H9 (cell line): ENCODE measurements around the gene DMD. TPM values are rescaled to one million over a fixed set of nuclear protein-coding genes. Genes with fewer than 3 reads are reported as not detected.
"Not testable (repeated sequence)": the region's sequence is repeated elsewhere in the genome, so short reads cannot be mapped to it uniquely, and the experiment has no call there.

ENCODE experiments used
- DNase-seq: peaks from one replicate; pipeline ENCODE4 v3.0.0-alpha.2; 2017
- H2AFZ ChIP-seq: one replicate; pipeline ENCODE4 v1.6.1; 2013; ENCODE audit warnings: mild to moderate bottlenecking, low read length, control low read depth, moderate library complexity
- H2AK5ac ChIP-seq: 2 replicates; pipeline ENCODE4 v1.6.1; 2013; ENCODE audit warnings: low read length, control low read depth, mixed read lengths; ENCODE audit not compliant: insufficient read length
- H2BK120ac ChIP-seq: one replicate; pipeline ENCODE4 v1.6.1; 2013; ENCODE audit warnings: low read depth, mild to moderate bottlenecking, low read length, control low read depth, inconsistent platforms; ENCODE audit not compliant: poor library complexity, severe bottlenecking
- H2BK12ac ChIP-seq: 2 replicates; pipeline ENCODE4 v1.6.1; 2013; ENCODE audit warnings: low read length, control low read depth, mixed read lengths, low read depth; ENCODE audit not compliant: insufficient read length
- H2BK15ac ChIP-seq: 2 replicates; pipeline ENCODE4 v1.6.1; 2013; ENCODE audit warnings: low read depth, low read length, control low read depth
- H2BK20ac ChIP-seq: one replicate; pipeline ENCODE4 v1.6.1; 2013; ENCODE audit warnings: low read depth, mild to moderate bottlenecking, low read length, control low read depth, inconsistent platforms; ENCODE audit not compliant: poor library complexity, severe bottlenecking
- H2BK5ac ChIP-seq: 2 replicates; pipeline ENCODE4 v1.6.1; 2013; ENCODE audit warnings: low read length, control low read depth, mixed read lengths; ENCODE audit not compliant: insufficient read length
- H3K14ac ChIP-seq: 2 replicates; pipeline ENCODE4 v1.6.1; 2013; ENCODE audit warnings: low read length, control low read depth; ENCODE audit not compliant: insufficient read depth
- H3K18ac ChIP-seq: 2 replicates; pipeline ENCODE4 v1.6.1; 2013; ENCODE audit warnings: low read depth, mild to moderate bottlenecking, mixed read lengths, low read length, control low read depth; ENCODE audit not compliant: insufficient read length
- H3K23ac ChIP-seq: 2 replicates; pipeline ENCODE4 v1.6.1; 2013; ENCODE audit warnings: low read length, control low read depth, mixed read lengths, low read depth; ENCODE audit not compliant: insufficient read length
- H3K23me2 ChIP-seq: 2 replicates; pipeline ENCODE4 v1.6.1; 2013; ENCODE audit warnings: low read depth, mild to moderate bottlenecking, mixed read lengths, low read length, control low read depth; ENCODE audit not compliant: insufficient read length, poor library complexity, severe bottlenecking
- H3K27ac ChIP-seq: 2 replicates; pipeline ENCODE4 v1.5.1; 2013; ENCODE audit warnings: low read length, control low read depth, mixed read lengths, low read depth; ENCODE audit not compliant: insufficient read length
- H3K27me3 ChIP-seq: 2 replicates; pipeline ENCODE4 v1.6.1; 2013; ENCODE audit warnings: low read length, control low read depth, inconsistent platforms; ENCODE audit not compliant: insufficient read depth
- H3K4ac ChIP-seq: 2 replicates; pipeline ENCODE4 v1.6.1; 2013; ENCODE audit warnings: low read depth, mild to moderate bottlenecking, control low read depth, inconsistent platforms, low read length, moderate library complexity
- H3K4me1 ChIP-seq: 2 replicates; pipeline ENCODE4 v1.6.1; 2013; ENCODE audit warnings: low read length, control low read depth, inconsistent platforms; ENCODE audit not compliant: insufficient read depth
- H3K4me2 ChIP-seq: 2 replicates; pipeline ENCODE4 v1.6.1; 2013; ENCODE audit warnings: low read length, control low read depth, mixed read lengths; ENCODE audit not compliant: insufficient read length, insufficient read depth
- H3K56ac ChIP-seq: 2 replicates; pipeline ENCODE4 v1.6.1; 2013; ENCODE audit warnings: low read depth, mild to moderate bottlenecking, mixed read lengths, low read length, control low read depth; ENCODE audit not compliant: insufficient read length
- H3K79me1 ChIP-seq: 2 replicates; pipeline ENCODE4 v1.6.1; 2013; ENCODE audit warnings: low read depth, mild to moderate bottlenecking, moderate library complexity, low read length, control low read depth, inconsistent platforms; ENCODE audit not compliant: insufficient read depth, poor library complexity, severe bottlenecking
- H3K79me2 ChIP-seq: 2 replicates; pipeline ENCODE4 v1.6.1; 2013; ENCODE audit warnings: low read length, control low read depth, inconsistent platforms; ENCODE audit not compliant: insufficient read depth
- H3K9ac ChIP-seq: 2 replicates; pipeline ENCODE4 v1.6.1; 2013; ENCODE audit warnings: low read length, control low read depth, mixed read lengths; ENCODE audit not compliant: insufficient read length; ENCODE audit errors: extremely low read depth
- H3K9me3 ChIP-seq: one replicate; pipeline ENCODE4 v1.6.1; 2013; ENCODE audit warnings: low read depth, low read length, inconsistent platforms; ENCODE audit not compliant: control insufficient read depth
- H3T11ph ChIP-seq: one replicate; pipeline ENCODE4 v1.6.1; 2013; ENCODE audit warnings: mild to moderate bottlenecking, low read length, control low read depth, inconsistent platforms
- H4K20me1 ChIP-seq: one replicate; pipeline ENCODE4 v1.6.1; 2013; ENCODE audit not compliant: control insufficient read depth, insufficient read length, insufficient read depth
- H4K5ac ChIP-seq: 2 replicates; pipeline ENCODE4 v1.6.1; 2013; ENCODE audit warnings: low read depth, mild to moderate bottlenecking, mixed read lengths, low read length, control low read depth; ENCODE audit not compliant: insufficient read length
- H4K8ac ChIP-seq: replicated peaks from 2 replicates; pipeline ENCODE4 v1.6.1; 2013; ENCODE audit warnings: low read length, control low read depth, mixed read lengths, low read depth; ENCODE audit not compliant: insufficient read length
- H4K91ac ChIP-seq: 2 replicates; pipeline ENCODE4 v1.6.1; 2013; ENCODE audit warnings: low read depth, mild to moderate bottlenecking, moderate library complexity, mixed read lengths, low read length, control low read depth; ENCODE audit not compliant: insufficient read length
- H3K27ac Mint-ChIP-seq, 3 experiments: 2 replicates in 2 of 3; 3 replicates in 1 of 3; pipeline ENCODE4 v1.8.0; 2020 to 2021; ENCODE audit warnings: mixed read lengths in 3 of 3, mild to moderate bottlenecking in 1 of 3, moderate library complexity in 1 of 3
- H3K27me3 Mint-ChIP-seq: 2 replicates; pipeline ENCODE4 v1.8.0; 2021; ENCODE audit warnings: low read depth, mild to moderate bottlenecking, moderate library complexity, mixed read lengths
- H3K36me3 Mint-ChIP-seq, 3 experiments: 2 replicates in 2 of 3; 3 replicates in 1 of 3; pipeline ENCODE4 v1.8.0; 2020 to 2021; ENCODE audit warnings: low read depth in 3 of 3, mixed read lengths in 3 of 3; ENCODE audit not compliant: insufficient read depth in 1 of 3
- H3K4me1 Mint-ChIP-seq, 2 experiments: 2 replicates each; pipeline ENCODE4 v1.8.0; 2020; ENCODE audit warnings: mixed read lengths in 2 of 2
- H3K4me3 Mint-ChIP-seq, 2 experiments: 2 replicates in 1 of 2; 3 replicates in 1 of 2; pipeline ENCODE4 v1.8.0; 2020 to 2021; ENCODE audit warnings: mild to moderate bottlenecking in 2 of 2, mixed read lengths in 2 of 2, moderate library complexity in 1 of 2
- H3K9me3 Mint-ChIP-seq, 2 experiments: 2 replicates in 1 of 2; 3 replicates in 1 of 2; pipeline ENCODE4 v1.8.0; 2020; ENCODE audit warnings: mild to moderate bottlenecking in 2 of 2, mixed read lengths in 2 of 2, moderate library complexity in 1 of 2
- WGBS: extraction: QIAGEN DNeasy Blood & Tissue Kit; methylation state at CpG from one replicate; pipeline ENCODE4 v1.1.7; 2013; ENCODE audit warnings: missing lambda C conversion rate, low lambda C conversion rate, mixed read lengths; ENCODE audit not compliant: insufficient read length; ENCODE audit errors: extremely low coverage; 5-methylcytosine and 5-hydroxymethylcytosine counted together
- total RNA-seq: library from RNA; stranded (reverse); gene quantifications from 2 replicates; pipeline ENCODE4 v1.2.1, GENCODE V29; 2021
- TF ChIP-seq, protein P1 (sequence below): fragments of 200-600 bp; sonication (generic); conservative IDR thresholded peaks from 3 replicates; pipeline ENCODE4 v1.8.0; 2021; ENCODE audit warnings: antibody characterized with exemption, mild to moderate bottlenecking

DMD gene
- total RNA-seq, 1 experiment from 2014 or later: 3.8 TPM

DNA sequence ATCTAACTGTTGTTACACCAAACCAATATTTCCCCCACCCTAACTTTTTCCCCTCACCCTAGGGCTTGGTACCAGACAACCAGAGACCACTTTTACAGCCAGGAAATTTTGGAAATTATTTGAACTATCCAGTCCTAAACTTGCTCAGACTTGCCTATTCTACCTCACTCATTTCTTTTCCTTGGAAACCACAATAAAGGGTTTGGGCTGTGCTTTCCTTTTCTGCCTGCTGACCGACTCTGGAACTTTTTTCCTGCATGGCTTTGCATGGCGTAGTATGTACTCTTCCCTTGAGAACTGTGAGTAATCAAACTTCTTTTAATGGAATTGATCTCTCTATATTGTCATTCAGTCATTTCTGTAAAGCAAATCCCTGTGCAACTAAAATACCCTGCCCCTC is 1623.0 kb downstream of the DMD start:
- WGBS: no CpG with 5 or more reads among the region's 2 CpGs
- H3K27ac ChIP-seq: no peak overlapping the region
- peaks cover 9% of the 10 kb centered on the region in 2 experiments for H3K4me1 Mint-ChIP-seq
- no peak overlapping the region for H2BK120ac ChIP-seq
- no peaks in the 10 kb centered on the region for H3K9me3 ChIP-seq
- peaks cover 0 to 2% (median 0%) of the 10 kb centered on the region in 3 experiments; a peak in 3 of 7 replicates for H3K36me3 Mint-ChIP-seq
- no peak overlapping the region for H3K9ac ChIP-seq
- no peak overlapping the region for H2BK5ac ChIP-seq
- no peaks in the 10 kb centered on the region for H3K4me1 ChIP-seq
- H2BK20ac ChIP-seq: no peak overlapping the region
- no peak overlapping the region for H3K14ac ChIP-seq
- no peaks in the 10 kb centered on the region; the same call in 1 of the 2 replicates for H3K27me3 Mint-ChIP-seq
- no peak overlapping the region for H3K18ac ChIP-seq
- DNase-seq: no peak
- no peak overlapping the region for H3K4me2 ChIP-seq
- H3K4me3 Mint-ChIP-seq: no peak overlapping the region
- H3K56ac ChIP-seq: no peak overlapping the region
- H3K23ac ChIP-seq: no peak overlapping the region
- H2BK12ac ChIP-seq: no peak overlapping the region
- no peaks in the 10 kb centered on the region for H3K27me3 ChIP-seq
- no peaks in the 10 kb centered on the region for H3K79me2 ChIP-seq
- H3K27ac Mint-ChIP-seq: no peak overlapping the region
- no peak overlapping the region for H3K4ac ChIP-seq
- H3T11ph ChIP-seq: no peak overlapping the region
- TF ChIP-seq, protein P1, sequence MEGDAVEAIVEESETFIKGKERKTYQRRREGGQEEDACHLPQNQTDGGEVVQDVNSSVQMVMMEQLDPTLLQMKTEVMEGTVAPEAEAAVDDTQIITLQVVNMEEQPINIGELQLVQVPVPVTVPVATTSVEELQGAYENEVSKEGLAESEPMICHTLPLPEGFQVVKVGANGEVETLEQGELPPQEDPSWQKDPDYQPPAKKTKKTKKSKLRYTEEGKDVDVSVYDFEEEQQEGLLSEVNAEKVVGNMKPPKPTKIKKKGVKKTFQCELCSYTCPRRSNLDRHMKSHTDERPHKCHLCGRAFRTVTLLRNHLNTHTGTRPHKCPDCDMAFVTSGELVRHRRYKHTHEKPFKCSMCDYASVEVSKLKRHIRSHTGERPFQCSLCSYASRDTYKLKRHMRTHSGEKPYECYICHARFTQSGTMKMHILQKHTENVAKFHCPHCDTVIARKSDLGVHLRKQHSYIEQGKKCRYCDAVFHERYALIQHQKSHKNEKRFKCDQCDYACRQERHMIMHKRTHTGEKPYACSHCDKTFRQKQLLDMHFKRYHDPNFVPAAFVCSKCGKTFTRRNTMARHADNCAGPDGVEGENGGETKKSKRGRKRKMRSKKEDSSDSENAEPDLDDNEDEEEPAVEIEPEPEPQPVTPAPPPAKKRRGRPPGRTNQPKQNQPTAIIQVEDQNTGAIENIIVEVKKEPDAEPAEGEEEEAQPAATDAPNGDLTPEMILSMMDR: no peak
- H4K20me1 ChIP-seq: no peaks in the 10 kb centered on the region
- no peak overlapping the region for H4K91ac ChIP-seq
- H4K8ac ChIP-seq: no peak overlapping the region
- H2AFZ ChIP-seq: no peak overlapping the region
- H3K79me1 ChIP-seq: no peaks in the 10 kb centered on the region
- H2AK5ac ChIP-seq: no peak overlapping the region
- H4K5ac ChIP-seq: no peak overlapping the region
- peaks cover 43 to 49% of the 10 kb centered on the region in 2 experiments for H3K9me3 Mint-ChIP-seq
- no peaks in the 10 kb centered on the region for H3K23me2 ChIP-seq
- H2BK15ac ChIP-seq: no peak overlapping the region

DNA sequence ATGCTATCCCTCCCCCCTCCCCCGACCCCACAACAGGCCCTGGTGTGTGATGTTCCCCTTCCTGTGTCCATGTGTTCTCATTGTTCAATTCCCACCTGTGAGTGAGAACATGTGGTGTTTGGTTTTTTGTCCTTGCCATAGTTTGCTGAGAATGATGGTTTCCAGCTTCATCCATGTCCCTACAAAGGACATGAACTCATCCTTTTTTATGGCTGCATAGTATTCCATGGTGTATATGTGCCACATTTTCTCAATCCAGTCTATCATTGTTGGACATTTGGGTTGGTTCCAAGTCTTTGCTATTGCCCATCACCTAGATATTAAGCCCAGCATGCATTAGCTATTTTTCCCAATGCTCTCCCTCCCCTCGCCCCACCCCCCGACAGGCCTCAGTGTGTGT is 1627.5 kb downstream of the DMD start:
- H3K9me3 Mint-ChIP-seq: peaks cover 44 to 66% of the 10 kb centered on the region in 2 experiments
- not testable (repeated sequence) for H3K4me1 Mint-ChIP-seq, H3K4me2 ChIP-seq

More for the DNA sequence above, 1627.5 kb downstream of the DMD start:
- H3T11ph ChIP-seq, H3K27me3 ChIP-seq, H2BK5ac ChIP-seq, H3K14ac ChIP-seq, H4K8ac ChIP-seq, H3K56ac ChIP-seq, DNase-seq, H2AK5ac ChIP-seq, H4K20me1 ChIP-seq, H3K27ac ChIP-seq, H4K5ac ChIP-seq, H3K18ac ChIP-seq, H3K4me3 Mint-ChIP-seq, H2BK12ac ChIP-seq, H3K23ac ChIP-seq, H3K79me1 ChIP-seq, H3K36me3 Mint-ChIP-seq, H3K79me2 ChIP-seq, H2BK15ac ChIP-seq, H3K23me2 ChIP-seq, H3K27me3 Mint-ChIP-seq, H3K9ac ChIP-seq, H2BK20ac ChIP-seq, H4K91ac ChIP-seq, H2BK120ac ChIP-seq, H2AFZ ChIP-seq, H3K4me1 ChIP-seq, H3K4ac ChIP-seq, H3K9me3 ChIP-seq, H3K27ac Mint-ChIP-seq: not testable (repeated sequence)
- no CpG with 5 or more reads among the region's 3 CpGs for WGBS
